HG03432 (cell line): Measurements from ENCODE around the gene RAMP1.
"Not testable (repeated sequence)": the region's sequence is repeated elsewhere in the genome, so short reads cannot be mapped to it uniquely, and the experiment has no call there.

ENCODE experiments used
- ATAC-seq: cut with Tn5 transposase; IDR thresholded peaks from one replicate; pipeline ENCODE4 v1.9.1; 2021; ENCODE audit warnings: mild to moderate bottlenecking, moderate library complexity; ENCODE audit not compliant: unreplicated experiment

RAMP1 gene

GRCh38 chr2:237859533-237860272, at the start of gene RAMP1:
Gene RAMP1 (plus strand): TSS chr2:237859623. CDS start chr2:237859676, 53 bp downstream.
- ATAC-seq = no peak

- ATAC-seq = no peak
Observed at GRCh38 chr2:237815637-237816036, 43.8 kb upstream of the RAMP1 start.

GRCh38 chr2:237816531-237816930, 42.9 kb upstream of the RAMP1 start:
- no peak for ATAC-seq

GRCh38 chr2:237818066-237818473, 41.4 kb upstream of the RAMP1 start:
- no peak for ATAC-seq

GRCh38 chr2:237819231-237819630, 40.2 kb upstream of the RAMP1 start:
- no peak for ATAC-seq

GRCh38 chr2:237820421-237820820, 39.0 kb upstream of the RAMP1 start:
- ATAC-seq = no peak

- ATAC-seq = no peak
Observed at GRCh38 chr2:237823544-237823943, 35.9 kb upstream of the RAMP1 start.

- ATAC-seq = no peak
Observed at GRCh38 chr2:237824085-237824484, 35.3 kb upstream of the RAMP1 start.

- ATAC-seq = no peak
Observed at GRCh38 chr2:237827421-237827987, 31.9 kb upstream of the RAMP1 start.

GRCh38 chr2:237830522-237830921, 28.9 kb upstream of the RAMP1 start:
- ATAC-seq = no peak

- ATAC-seq = no peak
Observed at GRCh38 chr2:237833546-237833945, 25.9 kb upstream of the RAMP1 start.

- ATAC-seq = no peak
Observed at GRCh38 chr2:237835372-237835771, 24.1 kb upstream of the RAMP1 start.

- no peak for ATAC-seq
Observed at GRCh38 chr2:237841051-237841450, 18.4 kb upstream of the RAMP1 start.

- not testable (repeated sequence) for ATAC-seq
Observed at GRCh38 chr2:237848940-237849339, 10.5 kb upstream of the RAMP1 start.

GRCh38 chr2:237854295-237854694, 5.1 kb upstream of the RAMP1 start:
- no peak for ATAC-seq

GRCh38 chr2:237857791-237858190, 1.6 kb upstream of the RAMP1 start:
- no peak for ATAC-seq

GRCh38 chr2:237858294-237859081, 935 bp upstream of the RAMP1 start:
- no peak for ATAC-seq

GRCh38 chr2:237859082-237859433, 365 bp upstream of the RAMP1 start:
- ATAC-seq = no peak

GRCh38 chr2:237860273-237860935, 981 bp downstream of the RAMP1 start:
- ATAC-seq = no peak

GRCh38 chr2:237861875-237862527, 2.6 kb downstream of the RAMP1 start:
- no peak for ATAC-seq

GRCh38 chr2:237862528-237862895, 3.1 kb downstream of the RAMP1 start:
- no peak for ATAC-seq
